Dendritic cell treated with granulocyte-macrophage colony-stimulating factor and Interleukin-4, amounts not matched to agents 40 ng/mL and 50 ng/mL, for 4 days (primary cell): ENCODE results near the gene STRN4.

Source experiments
- H3K27ac Mint-ChIP-seq: one replicate; pipeline ENCODE4 v1.8.0; 2022; ENCODE audit warnings: mild to moderate bottlenecking, mixed read lengths
- H3K27me3 Mint-ChIP-seq: one replicate; pipeline ENCODE4 v1.8.0; 2022; ENCODE audit warnings: mild to moderate bottlenecking, mixed read lengths
- H3K36me3 Mint-ChIP-seq: one replicate; pipeline ENCODE4 v1.8.0; 2022; ENCODE audit warnings: low read depth, mixed read lengths
- H3K4me1 Mint-ChIP-seq: one replicate; pipeline ENCODE4 v1.8.0; 2022; ENCODE audit warnings: low read depth, mixed read lengths
- H3K4me3 Mint-ChIP-seq: one replicate; pipeline ENCODE4 v1.8.0; 2022; ENCODE audit warnings: mild to moderate bottlenecking, moderate library complexity, mixed read lengths
- H3K9me3 Mint-ChIP-seq: one replicate; pipeline ENCODE4 v1.8.0; 2022; ENCODE audit warnings: mixed read lengths
- intact Hi-C: fragments of 100-400 bp; cut with micrococcal nuclease; formaldehyde crosslinking; loops from one replicate; pipeline ENCODE4 v1.15.0; 2022

The STRN4 gene

GRCh38 chr19:46721269-46722003 is 24.8 kb downstream of the STRN4 start:
- no peak overlapping the region for H3K4me3 Mint-ChIP-seq

GRCh38 chr19:46720503-46721239 is 25.6 kb downstream of the STRN4 start:
- Mint-ChIP-seq H3K27ac (no peak overlapping the region), H3K4me1 (peaks cover 78% of the 10 kb centered on the region), H3K36me3 (peaks cover 88% of the 10 kb centered on the region), H3K9me3 (no peaks in the 10 kb centered on the region), H3K27me3 (peaks cover 7% of the 10 kb centered on the region), H3K4me3 (no peak overlapping the region)
- intact Hi-C loops, result no loop called here

More at GRCh38 chr19:46721269-46722003, 24.8 kb downstream of the STRN4 start:
- Mint-ChIP-seq H3K27ac (no peak overlapping the region), H3K9me3 (no peaks in the 10 kb centered on the region), H3K27me3 (no peaks in the 10 kb centered on the region), H3K36me3 (peaks cover 89% of the 10 kb centered on the region), H3K4me1 (peaks cover 70% of the 10 kb centered on the region)
- intact Hi-C loops, result no loop called here

DNA sequence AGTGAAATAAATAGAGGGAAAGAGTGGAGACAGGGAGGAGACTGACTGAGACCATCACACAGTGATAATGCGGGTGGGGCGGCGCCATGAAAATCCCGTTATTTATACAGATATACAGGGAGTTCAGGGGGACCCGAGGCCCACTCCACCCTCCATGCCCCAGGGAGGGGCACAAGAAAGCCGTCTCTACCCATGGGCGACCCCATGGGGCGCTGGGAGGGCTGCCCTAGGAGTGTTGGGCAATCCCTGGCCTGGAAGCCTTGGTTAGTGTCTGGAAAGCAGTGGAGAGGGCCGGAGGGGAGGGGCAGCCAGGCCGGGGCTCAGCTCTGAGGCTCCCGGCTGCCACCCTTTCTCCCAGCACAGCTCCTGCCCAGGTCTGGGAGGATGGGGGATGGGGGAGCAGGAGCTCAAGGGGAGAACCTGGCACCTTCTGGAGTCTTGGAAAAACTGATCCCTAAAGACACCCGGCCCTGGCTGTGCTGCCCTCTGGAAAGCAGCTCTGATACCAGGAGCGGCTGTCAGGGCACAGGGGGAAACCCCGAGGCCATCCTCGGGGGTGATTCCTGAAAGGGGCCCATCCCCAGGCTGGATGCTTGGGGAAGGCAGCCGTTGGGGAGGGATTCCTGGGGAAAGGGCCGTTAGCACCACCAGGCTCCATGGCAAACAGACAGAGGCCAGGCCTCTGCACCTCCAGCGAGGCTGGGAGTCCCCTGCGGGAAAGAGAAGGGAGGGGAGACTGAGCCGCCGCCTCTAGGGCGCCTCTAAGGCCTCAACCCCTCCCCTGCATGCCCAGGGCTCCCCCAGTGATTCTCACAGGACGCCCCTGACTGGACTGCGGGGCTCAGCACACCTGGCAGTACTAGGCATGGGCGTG is 26.4 kb downstream of the STRN4 start:
- H3K27ac Mint-ChIP-seq, result no peak overlapping the region
- no peak overlapping the region for H3K4me3 Mint-ChIP-seq
- H3K4me1 Mint-ChIP-seq, result peaks cover 84% of the 10 kb centered on the region
- H3K27me3 Mint-ChIP-seq, result peaks cover 11% of the 10 kb centered on the region
- intact Hi-C loops, result no loop called here
- H3K36me3 Mint-ChIP-seq, result peaks cover 80% of the 10 kb centered on the region
- H3K9me3 Mint-ChIP-seq, result no peaks in the 10 kb centered on the region

- Mint-ChIP-seq H3K36me3 (peaks cover 72% of the 10 kb centered on the region), H3K9me3 (no peaks in the 10 kb centered on the region), H3K27me3 (peaks cover 11% of the 10 kb centered on the region), H3K4me1 (peaks cover 85% of the 10 kb centered on the region), H3K4me3 (no peak overlapping the region), H3K27ac (no peak overlapping the region)
- intact Hi-C loops, result no loop called here
Observed at GRCh38 chr19:46718934-46719622, 27.2 kb downstream of the STRN4 start.

- Mint-ChIP-seq H3K27me3 (peaks cover 13% of the 10 kb centered on the region), H3K36me3 (peaks cover 65% of the 10 kb centered on the region), H3K27ac (peak overlapping the region; percentile 97), H3K4me1 (peaks cover 88% of the 10 kb centered on the region), H3K9me3 (no peaks in the 10 kb centered on the region), H3K4me3 (peak overlapping the region; percentile 100)
- intact Hi-C loops, result no loop called here
Observed at GRCh38 chr19:46718157-46718933, 27.9 kb downstream of the STRN4 start.

- intact Hi-C loops, result no loop called here
- peaks cover 13% of the 10 kb centered on the region for H3K27me3 Mint-ChIP-seq
- peaks cover 59% of the 10 kb centered on the region for H3K36me3 Mint-ChIP-seq
- H3K4me1 Mint-ChIP-seq, result peaks cover 82% of the 10 kb centered on the region
- H3K27ac Mint-ChIP-seq, result peak overlapping the region; percentile 97
- H3K4me3 Mint-ChIP-seq, result peak overlapping the region; percentile 100
- H3K9me3 Mint-ChIP-seq, result no peaks in the 10 kb centered on the region
Observed at GRCh38 chr19:46717716-46718143, 28.5 kb downstream of the STRN4 start.

DNA sequence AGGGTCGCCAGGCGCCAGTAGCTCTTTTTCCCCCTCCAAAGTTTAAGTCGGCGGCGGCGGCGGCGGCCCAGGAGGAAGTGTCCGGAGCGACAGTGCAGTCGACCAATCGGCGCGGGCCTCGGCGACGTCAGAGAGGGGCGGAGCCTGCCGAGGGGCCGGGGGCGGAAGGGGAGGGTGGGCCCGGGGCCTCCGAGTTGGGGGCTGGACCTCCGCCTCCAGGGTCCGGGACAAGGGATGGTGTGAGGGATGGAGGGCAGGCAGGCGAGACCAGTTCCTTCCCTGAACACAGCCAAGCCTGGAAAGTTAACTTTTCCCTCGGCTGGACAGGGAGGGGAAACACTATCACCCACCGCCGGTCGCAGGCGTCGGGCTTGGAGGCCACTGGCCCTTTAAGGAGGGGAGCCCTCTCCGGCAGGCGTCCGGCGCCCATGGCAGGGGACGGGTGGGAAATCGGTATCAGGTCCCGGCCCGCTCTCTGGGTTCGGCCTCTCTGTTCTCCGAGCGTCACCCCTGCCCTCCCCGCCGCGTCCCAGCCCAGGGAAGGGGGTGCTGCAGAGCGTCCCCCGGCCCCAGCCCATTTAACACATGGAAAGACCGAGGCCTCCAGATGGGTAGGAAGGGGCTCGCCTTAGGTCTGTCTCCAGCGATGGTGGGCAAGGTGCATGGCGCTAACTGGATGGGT is 29.1 kb downstream of the STRN4 start, which contains the start of gene PRKD2:
TSS of gene PRKD2 (minus strand) at position 81 of the 682 bp plus-strand sequence. CDS start 744 bp downstream, outside the sequence.
- Mint-ChIP-seq H3K4me1 (peaks cover 76% of the 10 kb centered on the region), H3K27ac (peak within 1 kb of the TSS; percentile 97), H3K36me3 (peaks cover 53% of the 10 kb centered on the region), H3K27me3 (peaks cover 13% of the 10 kb centered on the region), H3K4me3 (peak within 1 kb of the TSS; percentile 100), H3K9me3 (no peaks in the 10 kb centered on the region)
- intact Hi-C loops, result no loop called here

DNA sequence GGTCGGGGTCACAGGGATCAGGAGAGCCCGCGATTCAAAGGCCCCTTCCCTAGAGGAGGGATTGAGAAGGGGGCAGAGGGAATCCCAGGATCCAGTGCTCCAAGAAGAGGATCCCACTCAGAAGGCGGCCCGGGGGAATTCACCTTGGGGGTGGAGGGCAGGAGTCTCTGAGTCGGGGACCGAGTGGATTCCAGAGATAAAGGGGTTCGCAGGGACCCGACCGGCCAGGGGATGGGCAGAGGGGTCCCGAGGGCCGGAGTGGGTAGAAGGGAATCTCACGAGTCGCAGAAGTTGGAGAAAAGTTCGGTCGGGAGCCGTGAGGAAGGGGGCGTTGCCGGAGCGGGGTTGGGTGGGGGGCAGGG is 29.6 kb downstream of the STRN4 start:
- Mint-ChIP-seq H3K27ac (peak overlapping the region; percentile 97), H3K4me3 (peak overlapping the region; percentile 100), H3K36me3 (peaks cover 48% of the 10 kb centered on the region), H3K4me1 (peaks cover 73% of the 10 kb centered on the region), H3K9me3 (no peaks in the 10 kb centered on the region), H3K27me3 (peaks cover 13% of the 10 kb centered on the region)
- intact Hi-C loops, result no loop called here

DNA sequence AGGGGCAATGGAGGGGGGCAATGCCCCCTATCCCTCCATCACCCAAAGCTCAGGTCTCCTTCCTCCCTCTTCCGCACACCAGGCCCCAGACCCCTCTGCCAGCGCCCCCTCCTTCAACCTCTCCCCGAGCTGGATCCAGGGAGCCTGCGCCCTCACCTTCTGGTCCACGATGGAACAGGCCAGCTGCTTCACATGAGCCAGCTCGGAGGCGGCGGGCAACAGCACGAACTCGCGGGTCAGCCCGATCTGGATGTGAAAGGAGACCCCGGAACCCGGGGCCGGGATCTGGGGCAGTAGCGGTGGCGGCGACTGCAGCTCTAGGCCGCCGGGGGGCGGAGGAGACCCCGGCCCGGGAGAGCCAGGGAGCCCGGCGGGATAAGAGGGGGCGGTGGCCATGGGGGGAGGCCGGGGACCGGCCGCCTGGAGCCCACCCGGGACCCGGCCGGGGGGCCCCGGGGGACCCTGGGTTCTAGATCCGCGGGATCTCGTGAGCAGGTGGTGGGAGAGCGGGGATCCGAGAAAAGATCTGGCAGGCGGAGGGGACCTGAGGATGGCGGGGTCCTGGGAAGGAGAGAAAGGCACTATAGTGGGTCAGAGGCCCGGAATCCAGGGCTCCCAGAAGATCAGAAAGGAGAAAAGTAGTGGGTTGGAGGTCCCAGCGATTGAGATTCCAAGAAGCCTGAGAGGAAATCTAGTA is 30.1 kb downstream of the STRN4 start:
- peaks cover 68% of the 10 kb centered on the region for H3K4me1 Mint-ChIP-seq
- peaks cover 45% of the 10 kb centered on the region for H3K36me3 Mint-ChIP-seq
- H3K9me3 Mint-ChIP-seq, result no peaks in the 10 kb centered on the region
- H3K27me3 Mint-ChIP-seq, result peaks cover 13% of the 10 kb centered on the region
- H3K27ac Mint-ChIP-seq, result peak overlapping the region; percentile 97
- H3K4me3 Mint-ChIP-seq, result peak overlapping the region; percentile 100
- intact Hi-C loops, result no loop called here

- intact Hi-C loops, result no loop called here
- H3K4me3 Mint-ChIP-seq, result peak overlapping the region; percentile 100
- H3K27ac Mint-ChIP-seq, result peak overlapping the region; percentile 97
- H3K27me3 Mint-ChIP-seq, result peaks cover 13% of the 10 kb centered on the region
- H3K9me3 Mint-ChIP-seq, result no peaks in the 10 kb centered on the region
- peaks cover 63% of the 10 kb centered on the region for H3K4me1 Mint-ChIP-seq
- H3K36me3 Mint-ChIP-seq, result peaks cover 45% of the 10 kb centered on the region
Observed at GRCh38 chr19:46715620-46715974, 30.7 kb downstream of the STRN4 start.

- H3K27ac Mint-ChIP-seq, result peak overlapping the region; percentile 80
- intact Hi-C loops, result no loop called here
- peak overlapping the region; percentile 87 for H3K4me3 Mint-ChIP-seq
- H3K27me3 Mint-ChIP-seq, result peaks cover 13% of the 10 kb centered on the region
- H3K36me3 Mint-ChIP-seq, result peaks cover 45% of the 10 kb centered on the region
- peaks cover 54% of the 10 kb centered on the region for H3K4me1 Mint-ChIP-seq
- H3K9me3 Mint-ChIP-seq, result no peaks in the 10 kb centered on the region
Observed at GRCh38 chr19:46714444-46715106, 31.7 kb downstream of the STRN4 start.
